GM18867 (cell line): Measurements from ENCODE around the gene MRPS2.

ENCODE experiments used
- ATAC-seq: cut with Tn5 transposase; IDR thresholded peaks from one replicate; pipeline ENCODE4 v1.9.1; 2021; ENCODE audit warnings: mild to moderate bottlenecking, moderate library complexity; ENCODE audit not compliant: unreplicated experiment

Gene MRPS2

DNA sequence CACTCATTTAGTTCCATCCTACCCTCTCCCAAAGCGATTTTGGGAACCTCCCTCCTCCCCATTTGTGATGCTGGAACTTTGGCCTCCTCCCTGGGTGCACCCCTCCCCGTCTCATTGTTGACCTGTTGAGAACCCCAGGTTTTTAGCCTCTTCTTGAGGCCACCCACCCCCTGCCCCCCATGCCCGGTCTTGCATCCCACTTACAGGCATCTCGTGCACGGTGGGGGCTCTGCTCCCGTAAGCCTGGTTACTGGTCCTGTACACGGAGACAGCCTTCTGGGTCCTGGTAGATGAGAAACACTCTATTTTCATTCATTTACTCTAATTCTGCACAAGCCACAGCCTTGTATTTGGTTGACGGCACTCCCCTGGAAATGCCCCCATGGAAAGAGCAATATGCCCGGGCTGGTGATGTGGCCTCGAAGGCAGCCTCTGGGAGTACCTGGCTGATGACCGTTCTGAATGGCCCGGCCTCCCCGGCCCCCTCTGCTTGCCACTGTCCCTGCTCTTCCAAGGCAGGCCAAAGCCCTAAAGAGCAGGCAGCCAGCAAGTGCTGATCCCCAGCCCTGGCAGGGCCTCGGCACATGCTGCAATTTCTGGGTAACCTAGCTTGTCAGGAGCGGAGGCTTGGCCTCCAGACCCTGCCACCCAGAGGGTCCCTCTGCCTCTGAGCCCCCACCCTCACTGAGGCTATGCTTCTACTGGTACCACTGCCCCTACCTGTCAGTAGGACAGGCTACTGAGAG is 1.9 kb upstream of the MRPS2 start:
- no peak for ATAC-seq

GRCh38 chr9:135499326-135500070 is 984 bp upstream of the MRPS2 start:
- ATAC-seq, result no peak

DNA sequence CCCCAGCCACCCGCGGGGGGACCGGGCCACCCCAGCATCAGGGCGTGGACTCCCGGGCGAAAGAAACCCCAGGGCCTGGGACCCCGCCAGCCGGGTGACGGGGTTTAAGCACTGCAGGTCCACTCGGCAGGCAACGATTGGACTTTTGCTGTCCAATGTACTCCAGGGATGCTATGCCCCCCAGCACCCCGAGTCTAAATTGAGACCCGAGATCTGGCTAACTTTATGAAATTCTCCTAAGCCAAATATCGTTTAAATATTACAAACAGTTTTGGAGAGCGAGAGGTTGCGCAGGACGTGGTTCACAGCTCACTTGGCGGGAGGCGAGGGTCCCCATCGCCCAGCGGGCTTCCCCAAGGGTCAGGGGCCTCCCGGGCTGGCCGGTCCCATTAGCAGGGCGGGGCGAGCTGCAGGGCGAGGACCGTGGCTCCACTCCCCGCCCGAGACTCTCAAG is 384 bp upstream of the MRPS2 start:
- no peak for ATAC-seq

- ATAC-seq, result no peak
Measured at GRCh38 chr9:135501261-135502167, 1.0 kb downstream of the MRPS2 start.

DNA sequence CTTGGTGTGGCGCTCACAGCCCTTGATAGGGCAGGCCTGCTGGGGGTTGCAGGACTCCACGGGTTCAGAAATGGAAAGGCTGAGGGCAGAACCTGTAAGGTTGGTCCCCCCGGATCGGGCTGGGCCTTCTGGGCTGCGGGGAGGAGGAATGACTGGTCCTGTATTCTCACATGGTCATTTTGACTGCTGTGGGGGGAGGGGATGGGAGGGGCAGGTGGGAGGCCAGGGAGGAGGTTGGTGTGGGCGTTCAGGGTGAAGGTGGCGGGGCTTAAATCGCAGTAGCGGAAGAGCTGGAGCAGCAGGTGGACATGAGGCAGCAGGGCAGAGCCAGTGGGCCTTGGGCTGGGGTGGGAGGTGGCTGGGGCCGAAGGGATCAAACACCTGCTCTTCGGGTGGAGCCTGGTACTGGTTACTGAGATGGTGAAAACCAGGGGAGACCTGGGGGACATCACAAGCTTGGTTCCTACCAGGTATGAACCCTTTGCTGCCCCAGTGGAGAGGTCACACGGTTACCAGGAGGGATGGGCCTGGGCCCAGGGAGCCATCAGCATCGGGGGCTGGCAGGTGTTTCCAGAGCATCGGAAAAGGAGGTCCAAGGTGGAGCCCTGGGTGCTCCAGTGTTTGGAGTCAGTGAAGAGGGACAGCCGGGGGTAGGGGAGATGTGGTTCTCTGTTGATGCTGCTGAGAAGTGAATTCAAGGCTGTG is 1.8 kb downstream of the MRPS2 start:
- ATAC-seq, result no peak

- ATAC-seq, result no peak
Measured at GRCh38 chr9:135502873-135503321, 2.4 kb downstream of the MRPS2 start.

- no peak for ATAC-seq
Measured at GRCh38 chr9:135503371-135504261, 3.1 kb downstream of the MRPS2 start.

- ATAC-seq, result no peak
Measured at GRCh38 chr9:135504262-135505243, 4.1 kb downstream of the MRPS2 start.

GRCh38 chr9:135505406-135506187 is 5.1 kb downstream of the MRPS2 start:
- ATAC-seq, result no peak

GRCh38 chr9:135506327-135507103 is 6.0 kb downstream of the MRPS2 start:
- no peak for ATAC-seq

DNA sequence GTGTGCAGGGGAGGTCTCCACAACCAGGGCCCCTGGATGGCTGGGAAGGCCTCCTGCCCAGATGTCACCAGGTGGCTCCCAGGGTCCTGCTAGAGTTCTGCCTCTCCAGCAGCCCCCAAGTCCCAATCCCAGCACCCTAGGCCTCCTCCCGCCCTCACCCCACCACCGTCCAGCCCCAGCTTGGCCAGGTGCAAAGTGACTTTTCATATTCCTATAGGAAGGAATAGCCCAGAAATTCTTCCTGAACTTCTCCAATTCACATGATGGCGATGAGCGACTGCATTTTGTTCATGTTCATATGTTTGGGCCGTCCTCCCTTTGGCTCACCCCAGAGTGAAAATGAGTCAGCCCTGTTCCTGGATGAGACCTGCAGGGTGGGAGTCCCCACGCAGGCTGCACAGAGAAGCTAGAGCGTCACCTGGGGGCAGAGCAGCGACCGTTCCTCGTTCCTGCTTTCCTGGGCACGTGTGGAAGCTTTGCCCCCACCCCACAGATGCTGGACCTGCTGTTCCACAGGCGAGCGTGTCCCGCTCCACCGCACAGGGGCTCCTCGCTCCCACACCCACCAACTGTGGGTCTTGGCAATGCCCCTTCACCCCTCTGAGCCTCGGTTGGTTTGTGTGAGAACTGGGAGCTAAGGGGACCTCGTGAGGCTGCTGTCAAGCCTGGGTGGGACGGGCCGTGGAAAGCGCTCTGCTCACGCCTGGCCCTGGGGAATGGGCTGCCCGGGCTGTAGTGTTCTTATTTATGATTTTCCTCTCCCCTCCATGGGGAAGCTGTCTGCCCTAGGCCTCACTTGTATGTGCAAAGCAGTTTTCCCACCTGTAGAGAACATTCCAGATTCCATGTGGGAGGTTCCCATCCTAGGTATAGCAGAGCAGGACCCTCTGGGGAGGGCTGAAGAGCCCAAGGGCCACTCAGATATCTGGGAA is 6.9 kb downstream of the MRPS2 start:
- ATAC-seq, result no peak

DNA sequence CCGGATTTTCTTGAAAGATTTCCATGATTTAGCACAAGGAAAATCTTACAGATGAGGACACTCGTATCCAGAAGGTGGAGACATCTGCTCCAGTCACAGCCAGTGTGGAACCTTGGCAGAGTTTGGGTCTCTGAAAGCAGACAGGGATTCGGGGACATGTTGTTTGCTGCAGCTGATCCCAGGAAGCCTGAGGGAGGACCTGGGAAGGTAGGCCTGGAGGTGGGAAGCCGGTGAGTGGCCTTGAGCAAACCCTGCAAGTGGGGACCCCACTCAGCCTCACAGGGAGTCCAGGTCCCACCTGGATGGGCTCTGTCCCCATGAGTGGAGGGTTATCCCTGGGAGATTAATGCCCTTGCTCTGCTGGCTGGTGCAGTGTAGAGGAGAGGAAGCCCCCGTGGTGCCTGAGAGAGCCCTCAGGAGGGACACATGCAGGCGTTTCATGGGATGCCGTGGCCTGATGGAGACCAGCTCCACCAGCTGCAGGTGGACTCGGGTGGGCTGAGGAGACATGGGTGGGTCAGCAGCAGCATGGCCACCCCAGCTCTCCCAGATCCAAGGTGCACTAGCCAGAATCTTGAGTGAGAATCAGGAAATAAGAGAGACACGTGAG is 7.8 kb downstream of the MRPS2 start:
- ATAC-seq, result no peak

DNA sequence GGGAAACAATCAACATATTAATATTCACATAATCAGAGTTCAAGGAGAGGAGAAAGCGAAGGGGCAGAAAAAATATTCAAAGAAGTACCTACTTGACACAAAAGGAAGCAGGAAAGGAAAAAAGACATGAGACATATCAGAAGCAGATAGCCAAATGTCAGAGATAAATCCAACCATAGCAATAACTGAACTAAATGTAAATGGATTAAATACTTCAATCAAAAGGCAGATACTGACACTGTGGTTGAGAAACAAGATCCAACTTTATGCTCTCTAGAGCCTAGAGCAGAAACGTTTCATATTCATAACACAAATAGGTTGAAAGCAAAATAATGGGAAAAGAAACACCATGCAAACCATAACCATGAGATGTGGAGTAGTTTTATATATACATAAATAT is 9.0 kb downstream of the MRPS2 start:
- no peak for ATAC-seq

GRCh38 chr9:135512241-135512603 is 11.7 kb downstream of the MRPS2 start:
- no peak for ATAC-seq

DNA sequence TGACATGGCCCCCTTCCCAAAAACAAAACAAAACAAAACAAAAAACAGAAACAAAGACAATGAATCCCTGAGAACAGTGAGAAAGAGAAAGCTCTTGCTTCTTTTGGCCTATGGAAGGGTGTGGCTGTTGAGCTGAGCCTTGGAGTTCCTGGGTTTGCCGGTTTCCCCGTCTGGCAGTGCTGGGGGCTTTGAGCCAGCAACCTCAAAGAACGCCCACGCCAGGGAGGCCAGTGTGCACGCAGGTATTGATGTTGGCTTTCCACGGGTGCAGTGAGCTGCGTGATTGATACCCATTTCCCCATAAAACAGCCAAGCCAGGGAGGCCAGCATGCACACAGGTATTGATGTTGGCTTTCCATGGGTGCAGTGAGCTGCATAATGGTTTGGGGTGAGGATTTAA is 12.4 kb downstream of the MRPS2 start:
- no peak for ATAC-seq
